PFSK-1 (cell line): ENCODE results near the gene CNGA2.

Source experiments
- POLR2AphosphoS5 ChIP-seq: IDR thresholded peaks from 2 replicates; pipeline ENCODE4 v1.6.1; 2012; ENCODE audit warnings: low read depth, mild to moderate bottlenecking, control low read depth, low read length, moderate library complexity
- SIN3A ChIP-seq: IDR thresholded peaks from 2 replicates; pipeline ENCODE4 v1.6.1; 2012; ENCODE audit warnings: mild to moderate bottlenecking, low read length, moderate library complexity, borderline replicate concordance; ENCODE audit not compliant: insufficient read depth
- TAF1 ChIP-seq: IDR thresholded peaks from 2 replicates; pipeline ENCODE4 v1.6.1; 2012; ENCODE audit warnings: low read length, control low read depth, borderline replicate concordance; ENCODE audit not compliant: insufficient read depth
- TF ChIP-seq, protein P1 (sequence below), 2 experiments: IDR thresholded peaks; 2 replicates each; pipeline versions ENCODE4 v1.6.1 to v1.8.0; 2011 to 2012; ENCODE audit warnings: low read depth in 2 of 2, low read length in 2 of 2, control low read depth in 1 of 2, inconsistent platforms in 1 of 2, mild to moderate bottlenecking in 1 of 2, moderate library complexity in 1 of 2; ENCODE audit not compliant: insufficient read depth in 1 of 2

DNA sequence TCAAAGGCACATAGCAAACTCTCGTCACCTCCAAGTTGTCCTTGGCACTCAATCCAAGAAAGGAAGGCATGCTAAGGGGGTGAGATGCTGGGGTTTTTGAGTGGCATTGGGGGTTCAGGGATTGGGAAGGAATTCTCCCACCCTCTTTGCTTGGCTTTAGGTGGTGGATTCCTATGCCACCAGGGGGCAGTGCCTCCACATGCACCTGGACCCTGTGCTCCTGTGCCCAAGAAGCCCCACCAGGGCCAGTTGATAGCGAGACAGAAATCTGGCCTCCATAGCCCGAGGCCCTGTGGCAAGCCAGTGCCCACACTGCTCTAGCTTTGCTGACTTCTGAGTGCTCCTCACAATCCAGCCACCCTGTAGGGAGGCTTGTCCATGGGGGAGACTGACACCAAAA is 20.7 kb upstream of the CNGA2 start:
- TF ChIP-seq SIN3A (no peak), TAF1 (no peak), POLR2AphosphoS5 (no peak)
- TF ChIP-seq, protein P1, sequence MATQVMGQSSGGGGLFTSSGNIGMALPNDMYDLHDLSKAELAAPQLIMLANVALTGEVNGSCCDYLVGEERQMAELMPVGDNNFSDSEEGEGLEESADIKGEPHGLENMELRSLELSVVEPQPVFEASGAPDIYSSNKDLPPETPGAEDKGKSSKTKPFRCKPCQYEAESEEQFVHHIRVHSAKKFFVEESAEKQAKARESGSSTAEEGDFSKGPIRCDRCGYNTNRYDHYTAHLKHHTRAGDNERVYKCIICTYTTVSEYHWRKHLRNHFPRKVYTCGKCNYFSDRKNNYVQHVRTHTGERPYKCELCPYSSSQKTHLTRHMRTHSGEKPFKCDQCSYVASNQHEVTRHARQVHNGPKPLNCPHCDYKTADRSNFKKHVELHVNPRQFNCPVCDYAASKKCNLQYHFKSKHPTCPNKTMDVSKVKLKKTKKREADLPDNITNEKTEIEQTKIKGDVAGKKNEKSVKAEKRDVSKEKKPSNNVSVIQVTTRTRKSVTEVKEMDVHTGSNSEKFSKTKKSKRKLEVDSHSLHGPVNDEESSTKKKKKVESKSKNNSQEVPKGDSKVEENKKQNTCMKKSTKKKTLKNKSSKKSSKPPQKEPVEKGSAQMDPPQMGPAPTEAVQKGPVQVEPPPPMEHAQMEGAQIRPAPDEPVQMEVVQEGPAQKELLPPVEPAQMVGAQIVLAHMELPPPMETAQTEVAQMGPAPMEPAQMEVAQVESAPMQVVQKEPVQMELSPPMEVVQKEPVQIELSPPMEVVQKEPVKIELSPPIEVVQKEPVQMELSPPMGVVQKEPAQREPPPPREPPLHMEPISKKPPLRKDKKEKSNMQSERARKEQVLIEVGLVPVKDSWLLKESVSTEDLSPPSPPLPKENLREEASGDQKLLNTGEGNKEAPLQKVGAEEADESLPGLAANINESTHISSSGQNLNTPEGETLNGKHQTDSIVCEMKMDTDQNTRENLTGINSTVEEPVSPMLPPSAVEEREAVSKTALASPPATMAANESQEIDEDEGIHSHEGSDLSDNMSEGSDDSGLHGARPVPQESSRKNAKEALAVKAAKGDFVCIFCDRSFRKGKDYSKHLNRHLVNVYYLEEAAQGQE (IDR thresholded peaks at IDR 0.05; ENCODE audit: insufficient read depth in 1 of 2, low read depth in 2 of 2, low read length in 2 of 2): no peak
